HG03457 (cell line): ENCODE measurements around the gene COL13A1.

Experiments
- ATAC-seq: cut with Tn5 transposase; IDR thresholded peaks from one replicate; pipeline ENCODE4 v1.9.1; 2021; ENCODE audit warnings: moderate number of reproducible peaks; ENCODE audit not compliant: unreplicated experiment

Gene COL13A1

DNA sequence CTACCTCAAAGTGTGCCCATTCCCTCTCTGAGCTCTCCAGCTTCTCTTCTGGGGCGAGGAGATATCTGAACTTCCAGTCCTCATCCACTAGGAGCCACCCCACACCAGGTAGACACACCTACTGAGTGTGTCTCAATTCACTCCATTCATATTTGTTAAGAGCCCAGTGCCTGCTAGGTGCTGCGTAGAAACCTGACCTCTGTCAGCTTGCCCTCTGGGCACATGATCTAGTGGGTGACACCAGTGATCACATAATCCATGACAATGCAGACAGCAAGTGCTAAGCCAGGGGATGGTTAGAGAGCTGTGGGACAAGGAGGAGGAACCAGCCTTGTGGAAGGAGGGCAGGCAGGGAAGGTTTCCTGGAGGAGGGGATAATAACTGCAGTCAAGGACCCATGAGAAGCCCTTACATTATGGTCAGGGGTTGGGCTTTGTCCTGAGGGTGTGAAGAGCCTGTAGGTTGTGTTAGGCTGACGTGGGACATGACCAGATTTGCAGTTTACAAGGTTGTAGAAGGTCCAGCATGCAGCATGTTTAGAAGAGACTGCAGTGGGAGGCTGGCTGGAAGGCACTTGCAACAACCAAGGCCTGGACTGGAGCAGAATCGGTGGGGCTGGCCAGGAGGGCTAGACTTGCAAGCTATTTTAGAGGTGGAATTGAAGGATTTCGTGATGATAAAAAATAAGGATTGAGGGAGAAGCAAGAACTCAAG lies 81.8 kb downstream of the COL13A1 start:
- ATAC-seq, result no peak

DNA sequence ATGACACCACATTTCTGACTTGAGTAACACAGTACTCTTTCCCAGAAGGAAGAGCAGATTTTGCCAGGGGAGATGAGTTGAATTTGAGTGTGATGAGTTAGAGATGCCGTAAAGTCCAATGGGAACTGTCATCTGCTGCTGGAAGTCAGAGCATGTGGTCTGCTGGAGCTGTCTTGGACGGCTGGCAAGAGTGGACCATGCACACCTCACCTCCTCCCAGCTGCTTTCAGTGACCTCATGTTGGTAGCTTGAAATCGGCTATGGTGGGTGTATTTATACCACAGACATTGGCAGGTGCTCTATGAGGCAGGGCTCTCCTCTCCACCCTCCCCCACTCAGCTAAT lies 82.3 kb downstream of the COL13A1 start:
- no peak for ATAC-seq

DNA sequence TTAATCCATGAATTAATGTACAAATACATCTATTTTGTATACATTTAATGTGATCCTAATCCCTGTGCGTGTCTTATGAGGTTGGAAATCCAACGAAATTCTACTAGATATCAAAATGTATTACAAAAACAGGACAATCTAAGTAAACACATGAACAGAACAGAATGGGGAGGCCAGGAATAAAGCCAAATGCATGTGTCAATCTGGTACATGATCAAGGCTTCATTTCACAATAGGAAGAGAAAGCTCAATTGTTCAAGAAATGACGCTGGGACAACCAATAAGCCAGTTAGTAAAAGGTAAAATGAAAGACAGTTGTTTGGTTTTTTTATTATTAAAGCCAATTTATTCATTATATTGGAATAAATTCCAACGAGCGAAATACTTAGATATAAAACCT lies 83.0 kb downstream of the COL13A1 start:
- ATAC-seq, result no peak

DNA sequence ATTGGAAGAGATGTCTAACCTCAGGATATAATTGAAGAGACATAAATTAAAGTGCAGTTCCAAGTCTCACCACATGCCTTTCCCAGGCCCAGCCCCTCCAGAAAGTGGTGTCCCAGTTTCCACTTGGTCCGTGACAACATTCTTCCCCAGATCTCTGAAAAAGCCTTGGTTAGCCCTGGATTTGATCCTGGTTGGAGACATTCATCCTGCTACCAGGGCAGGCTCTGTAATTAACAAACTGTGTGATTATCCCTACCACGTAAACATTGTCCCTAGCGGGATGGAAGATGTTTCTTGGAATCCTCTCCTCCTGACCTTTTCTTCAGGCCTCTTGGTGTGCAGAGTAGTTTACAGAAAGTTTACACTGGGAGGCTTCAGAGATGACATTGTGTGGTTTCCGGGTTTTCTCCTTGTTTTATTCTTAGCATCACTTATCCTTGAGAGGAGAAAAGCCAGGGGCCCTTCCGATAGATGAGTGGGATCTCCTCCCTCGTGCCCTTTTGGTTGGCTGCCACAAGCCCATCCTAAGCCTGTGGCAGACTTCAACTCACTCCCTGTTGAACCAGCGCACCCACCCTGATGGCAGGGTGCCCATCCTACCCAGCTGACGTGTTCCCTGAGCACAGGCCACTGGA lies 83.8 kb downstream of the COL13A1 start:
- ATAC-seq, result no peak

DNA sequence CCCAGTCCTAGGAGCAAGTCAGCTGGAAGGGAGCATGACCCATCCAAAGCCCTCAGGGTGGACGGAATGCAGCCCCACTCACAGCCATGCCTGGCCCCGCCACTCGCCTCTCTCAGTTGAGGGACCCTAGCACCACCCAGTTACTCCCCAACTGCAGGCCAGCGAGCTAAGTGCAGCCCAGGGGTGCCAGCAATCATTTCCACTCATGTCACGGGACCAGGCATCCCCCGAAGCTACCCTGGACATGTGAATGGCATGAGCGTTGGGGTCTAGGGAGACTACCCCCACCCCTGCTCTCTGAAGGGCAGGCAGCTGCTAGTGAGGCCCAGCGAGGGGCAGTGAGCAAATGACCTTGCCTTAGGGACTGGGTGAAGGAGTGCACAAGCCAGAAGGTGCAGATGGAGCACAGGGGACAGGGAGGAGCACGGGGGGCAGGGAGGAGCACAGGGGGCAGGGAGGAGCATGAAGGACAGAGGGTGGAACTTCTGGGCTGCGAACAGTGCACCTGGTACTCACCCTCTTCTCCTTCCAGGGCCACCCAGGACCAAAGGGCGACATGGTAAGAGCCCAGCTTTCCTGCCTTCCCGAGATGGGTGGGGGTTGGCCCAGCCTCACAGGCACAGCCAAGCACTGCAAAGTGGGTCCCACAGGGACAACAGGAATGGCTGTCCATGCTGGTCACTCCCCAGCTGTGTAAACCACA lies 87.3 kb downstream of the COL13A1 start:
- no peak for ATAC-seq

DNA sequence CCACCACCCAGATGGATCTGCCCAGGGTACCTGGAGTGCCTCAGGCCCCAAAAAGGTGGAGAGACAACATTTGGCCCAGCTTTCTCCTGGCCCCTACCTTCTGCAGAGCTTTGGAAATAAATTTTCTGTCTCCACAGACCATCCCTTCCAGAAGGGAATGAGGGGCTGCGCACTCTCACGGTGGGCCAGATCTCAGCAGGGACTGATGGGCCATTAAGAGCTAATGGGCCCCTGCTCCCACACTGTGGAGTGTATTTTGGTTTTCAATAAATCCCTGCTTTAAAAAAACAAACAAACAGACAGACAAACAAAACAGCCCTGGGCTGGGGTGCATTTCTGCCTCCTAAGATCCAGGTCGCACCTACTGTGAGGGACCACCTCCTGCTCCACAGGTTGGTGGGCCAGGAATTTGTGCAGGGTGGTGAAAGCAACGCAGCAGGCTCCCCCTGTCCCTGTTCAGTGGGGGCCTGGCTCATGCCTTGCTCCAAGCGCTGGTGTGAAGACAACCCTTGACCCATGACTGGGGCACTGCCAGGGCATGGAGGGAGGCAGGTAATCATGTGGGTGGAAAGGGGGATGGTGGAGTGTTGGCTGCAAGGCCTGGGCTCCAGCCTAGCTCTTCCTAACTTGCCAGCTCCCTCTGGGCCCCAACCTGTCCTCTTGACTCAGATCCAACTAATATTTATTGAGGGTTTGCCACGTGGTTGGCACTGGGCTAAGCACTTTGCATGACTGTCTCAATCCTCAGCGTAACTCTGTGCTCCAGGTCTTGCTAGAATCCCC lies 88.5 kb downstream of the COL13A1 start:
- ATAC-seq, result no peak

DNA sequence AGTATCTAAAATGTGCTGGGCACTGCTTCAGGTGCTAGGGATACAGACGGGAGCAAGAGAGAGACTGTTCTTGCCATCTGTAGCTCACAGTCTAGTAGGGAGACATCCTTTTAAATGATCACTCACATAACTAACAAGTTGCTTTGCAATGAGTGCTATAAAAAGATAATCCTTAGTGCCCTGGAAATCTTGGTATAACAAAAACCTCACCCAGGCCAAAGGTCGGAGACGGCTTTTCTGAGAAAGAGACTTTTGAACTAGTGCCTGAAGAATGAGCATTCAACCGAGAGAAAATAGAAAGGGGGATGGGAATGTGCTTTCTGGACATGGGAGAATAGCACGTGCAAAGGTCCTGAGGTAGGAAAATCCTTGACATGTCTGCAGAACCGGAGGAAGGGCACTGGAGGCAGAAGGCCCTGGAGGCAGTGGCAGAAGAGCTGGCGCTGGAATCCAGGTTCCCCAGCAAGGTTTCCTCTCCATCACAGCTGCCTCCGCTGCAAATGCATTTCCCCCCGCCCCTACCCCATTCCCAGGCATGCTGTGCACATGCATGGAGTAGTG lies 89.4 kb downstream of the COL13A1 start:
- no peak for ATAC-seq

DNA sequence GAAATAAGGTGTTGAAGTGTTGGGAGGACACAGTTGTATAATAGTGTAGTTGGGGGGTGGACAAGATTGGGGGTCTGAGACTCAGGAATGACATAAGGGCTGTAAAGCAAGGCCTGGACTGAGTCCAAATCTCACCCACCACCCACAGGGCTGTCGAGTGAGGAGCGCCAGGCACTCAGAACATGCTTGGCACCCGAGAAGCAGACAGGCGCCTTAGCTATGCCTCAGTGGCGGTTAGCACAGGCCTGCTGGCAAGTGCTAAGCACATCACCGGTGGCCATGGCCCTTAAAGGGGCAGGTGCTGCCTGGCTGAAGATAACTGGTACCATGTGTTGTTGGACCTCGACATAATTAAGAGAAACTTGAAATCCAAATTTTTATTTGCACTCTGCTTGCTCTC lies 90.7 kb downstream of the COL13A1 start:
- no peak for ATAC-seq

DNA sequence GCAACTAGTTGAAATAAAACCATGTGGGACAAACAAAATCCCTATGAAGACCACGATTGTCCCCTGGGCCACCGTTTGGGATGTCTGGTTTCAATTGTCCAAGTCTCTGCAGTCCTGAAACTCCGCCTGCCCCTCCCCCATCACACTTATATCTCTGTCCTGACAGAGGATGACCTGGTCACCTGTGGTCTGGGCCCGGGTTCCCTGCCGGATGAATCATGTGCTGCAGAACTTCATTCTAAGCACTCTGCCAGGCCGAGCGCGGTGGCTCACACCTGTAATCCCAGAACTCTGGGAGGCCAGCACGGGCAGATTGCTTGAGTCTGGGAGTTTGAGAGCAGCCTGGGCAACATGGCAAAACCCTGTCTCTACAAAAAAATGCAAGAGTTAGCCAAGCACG lies 91.1 kb downstream of the COL13A1 start:
- no peak for ATAC-seq

DNA sequence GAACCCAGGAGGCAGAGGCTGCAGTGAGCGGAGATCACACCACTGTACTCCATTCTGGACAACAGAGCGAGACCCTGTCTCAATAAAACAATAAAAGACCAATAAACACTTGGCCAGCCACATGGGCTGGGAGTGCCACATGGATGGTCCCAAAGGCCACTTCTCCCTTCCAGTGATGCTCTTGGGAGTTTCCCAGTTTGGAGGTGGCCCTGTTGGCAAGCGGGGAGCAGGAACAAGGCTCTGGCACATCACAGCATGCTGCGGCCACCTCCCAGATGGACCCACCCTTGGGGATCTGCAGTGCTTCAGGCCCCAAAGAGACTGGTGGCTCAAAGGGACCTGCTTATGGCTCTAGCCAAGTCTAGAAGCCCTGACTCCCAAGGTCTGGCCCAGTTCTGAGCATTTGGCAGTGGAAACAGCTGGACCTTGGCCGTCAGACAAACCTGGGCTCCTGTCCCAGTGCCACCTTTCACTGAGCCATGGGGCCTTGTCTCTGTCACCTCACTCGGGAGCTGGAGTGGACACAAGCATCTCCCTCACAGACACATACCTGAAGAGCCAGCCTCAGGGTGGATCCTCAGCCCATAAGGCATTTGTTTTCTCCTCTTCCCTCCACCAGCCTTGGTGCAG lies 91.7 kb downstream of the COL13A1 start:
- ATAC-seq, result no peak

DNA sequence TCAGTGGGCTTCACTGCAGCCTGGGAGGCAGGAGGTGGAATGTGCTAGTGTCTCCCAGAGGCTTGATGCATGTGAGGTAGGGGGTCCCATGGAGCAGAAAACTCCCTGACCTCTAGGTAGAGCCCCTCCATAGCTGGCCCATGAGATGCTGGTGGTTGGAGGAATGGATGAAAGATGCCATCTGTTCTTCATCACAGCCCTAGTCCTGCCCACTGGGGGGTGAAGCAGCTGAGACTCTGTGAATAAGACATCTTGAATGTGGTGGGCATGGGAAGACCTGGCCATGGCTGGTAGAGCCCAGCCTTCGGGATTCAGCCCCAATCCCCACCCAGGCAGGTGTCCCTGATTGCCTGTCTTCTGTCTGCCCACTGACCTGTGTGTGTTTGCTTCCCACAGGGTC lies 92.5 kb downstream of the COL13A1 start:
- ATAC-seq, result no peak

DNA sequence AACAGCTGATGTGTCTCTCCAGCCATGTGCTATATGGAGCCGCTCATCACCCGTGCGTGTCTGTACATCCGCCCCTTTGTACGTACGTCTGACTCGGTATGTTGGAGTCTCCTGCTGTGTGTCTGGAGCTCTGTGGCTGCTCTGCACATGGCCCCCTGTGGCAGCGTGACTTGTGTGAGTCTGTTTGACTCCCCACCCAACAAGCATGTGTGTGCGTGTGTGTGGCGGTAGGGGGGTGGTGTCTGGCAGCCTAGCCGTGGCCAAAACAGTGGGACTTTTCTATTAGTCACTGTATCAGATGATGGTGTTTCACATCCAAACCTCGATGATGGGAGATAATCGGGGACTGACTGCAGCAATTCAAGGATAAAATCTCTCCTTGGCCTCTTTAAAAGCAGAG lies 94.1 kb downstream of the COL13A1 start:
- ATAC-seq, result no peak

DNA sequence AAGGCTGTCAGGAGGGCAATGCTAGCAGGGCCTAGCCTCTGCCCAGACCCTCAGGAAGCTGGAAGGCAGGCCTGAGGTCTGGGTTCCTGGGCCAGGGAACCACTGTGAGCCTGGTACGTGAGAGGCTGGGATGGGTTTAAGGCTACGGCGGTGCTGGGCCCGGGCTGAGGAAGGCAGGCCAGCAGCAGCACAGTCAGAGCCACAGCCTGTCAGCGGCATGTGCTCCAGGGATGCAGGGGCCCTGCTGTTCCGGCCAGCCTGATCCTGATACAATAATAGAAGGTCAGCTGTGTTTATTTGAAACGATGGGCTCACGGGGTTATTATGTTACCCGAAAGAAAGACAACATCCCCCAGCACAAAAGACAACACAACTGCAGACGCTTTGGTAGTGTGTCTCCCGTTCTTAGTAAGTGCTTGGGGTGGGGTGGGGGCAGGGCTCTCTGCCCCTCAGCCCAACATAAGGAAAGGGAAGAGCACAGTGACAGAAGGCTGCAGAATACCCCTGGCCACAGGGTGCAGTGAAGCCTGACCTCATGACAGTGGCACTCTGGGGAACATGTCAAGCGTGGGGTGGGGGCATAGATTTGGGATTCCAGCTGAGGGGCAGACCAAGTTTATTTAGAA lies 95.0 kb downstream of the COL13A1 start:
- ATAC-seq, result no peak

DNA sequence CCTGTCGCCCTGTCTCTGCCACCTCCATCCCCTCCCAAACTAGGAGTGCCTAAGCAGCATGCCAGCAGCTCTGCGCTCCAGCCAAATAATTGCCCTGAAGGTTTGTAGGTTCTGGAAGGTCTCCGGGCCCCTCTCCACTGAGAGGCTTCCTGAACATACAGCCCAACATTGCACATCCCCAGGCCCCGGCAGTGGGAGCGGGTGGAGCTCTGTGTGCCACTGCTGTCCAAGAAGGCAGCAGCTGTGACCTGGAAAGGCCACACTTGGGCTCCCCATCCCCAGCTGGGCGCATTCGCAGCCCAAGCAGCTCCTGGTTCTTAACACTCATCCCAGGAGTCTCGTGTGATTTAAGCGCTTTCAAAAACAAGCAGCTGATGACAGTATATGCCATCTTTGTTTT lies 95.7 kb downstream of the COL13A1 start:
- no peak for ATAC-seq

DNA sequence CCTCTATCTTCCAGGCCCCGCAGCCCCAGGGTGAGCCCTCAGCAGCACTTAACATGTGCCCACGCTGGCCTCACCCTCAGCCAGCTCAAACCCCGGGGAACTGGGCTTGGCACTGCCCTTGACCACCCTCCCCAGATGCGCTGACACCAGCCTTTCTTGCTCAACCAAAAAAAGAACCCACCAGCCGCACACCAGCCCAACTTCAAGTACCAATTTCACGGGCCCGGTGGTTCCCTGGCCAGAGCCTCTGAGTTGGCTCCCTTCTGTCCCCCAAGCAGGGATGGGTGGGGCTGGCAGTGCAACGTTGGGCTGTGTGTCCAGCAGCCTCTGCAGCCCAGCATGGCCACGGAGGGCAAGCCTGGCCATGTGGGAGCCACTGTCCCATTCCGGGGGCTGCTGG lies 96.3 kb downstream of the COL13A1 start:
- ATAC-seq, result no peak

DNA sequence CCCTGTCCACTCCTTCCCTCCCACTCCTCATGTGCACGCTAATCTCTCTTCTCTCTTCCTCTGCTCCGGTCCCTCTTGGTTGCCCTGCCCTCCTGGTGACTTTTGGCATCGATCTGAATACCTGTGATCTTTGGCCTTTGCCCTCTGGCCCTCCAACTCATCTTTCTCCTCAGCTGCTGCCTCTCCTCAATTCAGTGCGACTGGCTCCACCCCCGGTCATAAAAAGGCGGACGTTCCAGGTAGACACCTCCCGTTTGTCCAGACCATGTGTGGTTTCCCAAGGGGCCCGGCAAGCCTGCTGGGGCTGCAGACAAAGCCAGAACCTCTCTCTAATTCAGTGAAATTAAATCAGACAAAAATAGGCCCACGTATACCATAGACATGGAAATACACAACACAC lies 96.8 kb downstream of the COL13A1 start:
- ATAC-seq, result no peak

DNA sequence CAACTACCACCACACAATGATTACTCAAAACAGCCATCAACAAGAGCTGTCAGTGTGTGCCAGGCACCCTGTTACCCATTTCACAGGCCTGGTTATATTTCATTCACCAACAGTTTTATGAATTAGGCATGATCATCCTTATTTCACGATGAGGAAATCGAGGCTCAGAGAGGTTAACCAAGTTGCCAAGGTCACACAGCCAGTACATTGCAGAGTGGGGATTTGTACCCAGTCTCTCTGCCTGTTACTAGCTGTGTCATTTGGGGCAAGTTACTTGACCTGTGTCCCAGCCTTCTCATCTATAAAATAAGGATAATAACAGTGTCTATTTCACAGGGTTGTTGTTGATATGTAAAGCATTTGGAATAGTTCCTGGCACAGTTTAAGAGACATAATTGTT lies 97.2 kb downstream of the COL13A1 start:
- ATAC-seq, result no peak

DNA sequence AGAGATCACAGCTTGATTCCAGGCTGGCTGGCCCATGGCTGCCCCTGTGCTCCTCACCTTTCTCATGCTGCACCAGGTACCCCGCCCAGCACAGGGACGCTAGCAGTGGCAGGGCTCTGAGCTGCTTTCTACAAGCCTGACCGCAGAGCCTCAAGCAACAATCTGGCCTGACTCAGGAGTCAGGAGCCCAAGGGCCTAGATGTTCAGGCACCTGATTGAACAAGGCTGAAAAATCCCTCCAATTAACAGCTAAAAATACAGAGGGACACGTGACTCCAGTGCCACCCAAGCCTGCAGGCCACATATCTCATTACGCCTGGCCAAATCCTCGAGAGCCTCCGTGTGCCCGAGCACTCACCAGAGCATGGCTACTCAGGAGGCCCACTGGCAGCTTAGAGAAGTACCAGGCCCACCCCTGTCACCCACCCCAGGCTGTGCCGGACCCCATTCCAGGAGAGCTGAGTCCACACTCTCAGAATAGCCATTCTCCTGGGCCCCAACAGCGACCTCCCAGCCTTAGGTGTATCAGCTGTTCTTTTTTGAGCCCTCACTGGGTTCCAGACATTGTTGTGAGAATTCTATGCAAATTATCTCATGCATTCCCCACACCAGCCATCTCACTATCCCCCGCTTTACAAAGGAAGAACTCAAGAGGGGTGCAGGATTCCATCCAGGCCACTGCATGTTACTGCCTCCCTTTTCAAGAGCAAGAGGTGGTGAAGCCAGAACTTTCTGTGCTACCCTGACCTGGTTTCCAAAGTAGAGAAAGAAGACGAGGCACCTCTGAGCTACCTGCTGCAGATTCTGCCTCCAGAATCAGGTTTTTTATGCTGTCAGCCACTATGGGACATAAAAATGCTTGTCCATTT lies 98.3 kb downstream of the COL13A1 start:
- ATAC-seq, result no peak

DNA sequence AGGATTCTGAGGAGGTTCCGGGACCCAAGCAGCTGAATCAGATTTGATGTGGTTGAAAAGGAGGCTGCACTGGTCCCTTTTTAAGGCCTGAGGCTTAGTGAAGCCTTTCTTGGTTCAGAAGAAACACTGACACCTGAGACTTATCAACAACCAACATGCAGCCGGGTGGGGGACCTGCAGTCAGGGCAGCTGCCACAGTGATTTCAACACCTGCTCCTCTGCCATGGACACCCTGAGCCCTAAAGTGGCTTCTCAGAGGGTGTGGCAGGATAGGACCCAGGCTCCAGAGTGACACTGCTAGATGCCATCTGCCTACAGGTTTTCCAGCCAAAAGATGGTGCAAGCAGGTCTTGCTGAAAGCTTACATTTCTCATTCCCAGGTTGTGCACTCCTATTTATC lies 99.3 kb downstream of the COL13A1 start:
- ATAC-seq, result no peak
